Stimulated activated naive CD4-positive, alpha-beta T cell (primary cell): ENCODE measurements around the gene ARRDC2.
"Not testable (repeated sequence)": the region's sequence is repeated elsewhere in the genome, so short reads cannot be mapped to it uniquely, and the experiment has no call there.

Experiments used
- DNase-seq, 6 experiments: peaks; one replicate each; lab custom pipeline; 2025; lab: John Stamatoyannopoulos, UW

ARRDC2 gene

DNA sequence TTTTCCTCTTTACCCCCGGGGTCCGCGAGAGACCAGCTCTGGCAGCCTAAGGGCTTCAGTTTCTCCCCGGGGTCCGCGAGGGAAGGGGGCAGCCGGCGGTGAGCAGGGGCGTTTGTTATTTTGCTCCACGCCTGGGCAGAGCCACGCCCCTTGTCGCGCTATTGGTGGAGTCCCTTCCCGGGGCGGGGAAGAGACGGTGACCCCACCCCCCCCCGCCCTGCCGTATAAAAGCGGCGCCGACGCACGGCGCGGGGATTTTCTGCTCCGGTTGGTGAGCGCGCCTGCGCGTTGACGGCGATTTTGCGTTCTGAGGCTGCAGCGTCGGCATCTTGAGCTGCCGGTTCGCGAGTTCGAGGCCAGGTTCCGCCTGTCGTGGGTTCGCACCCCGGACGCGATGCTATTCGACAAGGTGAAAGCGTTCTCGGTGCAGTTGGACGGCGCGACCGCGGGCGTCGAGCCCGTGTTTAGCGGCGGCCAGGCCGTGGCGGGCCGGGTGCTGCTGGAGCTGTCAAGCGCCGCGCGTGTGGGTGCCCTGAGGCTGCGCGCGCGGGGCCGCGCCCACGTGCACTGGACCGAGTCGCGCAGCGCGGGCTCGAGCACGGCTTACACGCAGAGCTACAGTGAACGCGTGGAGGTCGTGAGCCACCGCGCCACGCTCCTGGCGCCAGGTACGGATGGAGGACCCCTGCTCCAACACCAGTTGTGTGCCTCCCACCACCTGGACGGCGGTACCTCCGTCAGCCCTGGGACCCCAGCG, at the start of gene ARRDC2:
TSS of gene ARRDC2 (plus strand) at position 254 of the 757 bp plus-strand sequence. CDS start at position 395, 141 bp downstream.
- peak; percentile 89 to 96 (median 94) for DNase-seq

DNA sequence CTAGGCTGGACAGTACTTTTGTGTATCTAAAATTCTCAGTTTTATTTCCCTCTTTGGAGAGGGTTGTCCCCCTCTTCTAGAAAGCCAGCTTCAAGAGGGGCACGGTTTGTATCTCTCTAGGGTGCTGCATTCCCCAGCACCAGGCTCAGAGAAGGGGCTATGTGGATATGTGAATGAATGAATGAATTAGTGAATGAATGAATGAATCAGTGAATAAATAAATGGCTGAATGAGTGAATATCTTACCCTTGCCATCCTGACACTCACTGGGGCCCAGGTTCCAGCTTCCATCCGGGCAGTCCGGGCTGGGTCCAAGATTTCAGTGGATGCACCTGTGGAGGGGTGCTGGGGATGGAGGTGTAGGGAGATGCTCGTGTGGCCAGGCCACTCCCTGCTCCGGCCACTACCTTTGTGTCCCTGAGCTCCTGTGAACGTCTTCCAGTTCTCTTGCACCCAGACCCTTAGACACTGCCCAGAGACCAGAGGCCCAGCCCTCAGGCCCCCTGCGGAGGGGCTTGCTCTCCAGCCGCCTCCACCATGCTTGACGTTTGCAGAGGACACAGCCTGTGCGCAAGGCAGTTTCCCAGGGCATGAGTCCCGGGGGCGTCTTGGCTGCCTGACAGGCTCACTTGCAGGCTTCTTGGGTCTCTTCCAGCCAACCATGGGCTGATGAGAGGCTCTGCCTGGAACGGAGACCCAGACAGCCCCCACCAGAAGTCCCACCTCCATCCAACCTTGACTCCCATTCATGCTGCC, 43.9 kb upstream of the ARRDC2 start:
- DNase-seq = no peak

DNA sequence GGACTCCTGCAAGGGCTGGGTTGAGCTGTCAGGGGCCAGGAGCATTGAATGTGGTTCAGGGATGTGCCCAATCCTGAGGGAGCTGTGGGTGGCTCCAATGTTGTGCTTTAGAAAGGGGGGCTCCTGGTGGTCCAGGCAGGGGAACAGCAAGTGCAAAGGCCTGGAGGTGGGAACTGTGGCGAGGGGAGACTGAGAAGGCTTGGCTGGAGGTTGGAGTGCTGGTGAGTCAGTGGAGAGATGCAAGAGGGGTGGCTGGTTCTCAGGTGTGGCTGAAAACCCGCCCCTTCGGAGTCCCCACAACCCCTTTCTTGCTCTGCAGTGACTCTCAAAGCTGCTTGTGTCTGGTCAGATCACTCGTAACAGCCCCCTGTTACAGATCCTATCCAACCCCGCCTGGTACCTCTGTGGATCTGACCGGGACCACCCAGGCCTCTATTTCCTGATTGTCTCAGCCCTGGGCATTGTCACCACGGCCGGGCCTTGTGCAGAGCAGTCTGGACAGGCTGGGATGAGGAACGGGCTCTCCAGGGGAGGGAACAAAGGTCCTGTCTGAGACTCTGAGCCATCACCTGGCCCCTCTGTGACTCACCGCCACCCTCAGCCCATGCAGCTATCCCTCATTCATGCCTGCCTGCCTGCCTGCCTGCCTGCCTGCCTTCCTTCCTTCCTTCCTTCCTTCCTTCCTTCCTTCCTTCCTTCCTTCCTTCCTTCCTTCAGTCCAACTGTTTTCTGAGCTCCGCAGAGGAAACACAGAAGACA, 42.4 kb upstream of the ARRDC2 start:
- DNase-seq = no peak

DNA sequence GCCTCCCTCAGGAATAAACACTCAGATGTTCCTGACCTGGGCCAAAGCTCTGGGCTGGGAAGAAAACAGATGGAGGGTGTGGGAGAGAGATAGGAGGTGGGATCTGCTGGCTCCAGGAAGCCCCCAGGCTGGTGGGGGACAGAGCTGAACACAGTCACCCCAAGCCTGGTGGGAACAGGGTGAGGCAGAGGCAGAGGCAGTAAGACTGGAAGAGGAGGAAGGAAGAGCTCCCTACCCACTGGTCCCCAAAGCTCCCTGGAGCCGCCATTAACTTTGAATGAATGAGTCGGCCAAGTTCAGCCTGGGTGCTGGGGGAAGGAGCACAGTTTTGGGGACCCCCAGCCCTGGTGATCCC, 41.9 kb upstream of the ARRDC2 start:
- DNase-seq = no peak

DNA sequence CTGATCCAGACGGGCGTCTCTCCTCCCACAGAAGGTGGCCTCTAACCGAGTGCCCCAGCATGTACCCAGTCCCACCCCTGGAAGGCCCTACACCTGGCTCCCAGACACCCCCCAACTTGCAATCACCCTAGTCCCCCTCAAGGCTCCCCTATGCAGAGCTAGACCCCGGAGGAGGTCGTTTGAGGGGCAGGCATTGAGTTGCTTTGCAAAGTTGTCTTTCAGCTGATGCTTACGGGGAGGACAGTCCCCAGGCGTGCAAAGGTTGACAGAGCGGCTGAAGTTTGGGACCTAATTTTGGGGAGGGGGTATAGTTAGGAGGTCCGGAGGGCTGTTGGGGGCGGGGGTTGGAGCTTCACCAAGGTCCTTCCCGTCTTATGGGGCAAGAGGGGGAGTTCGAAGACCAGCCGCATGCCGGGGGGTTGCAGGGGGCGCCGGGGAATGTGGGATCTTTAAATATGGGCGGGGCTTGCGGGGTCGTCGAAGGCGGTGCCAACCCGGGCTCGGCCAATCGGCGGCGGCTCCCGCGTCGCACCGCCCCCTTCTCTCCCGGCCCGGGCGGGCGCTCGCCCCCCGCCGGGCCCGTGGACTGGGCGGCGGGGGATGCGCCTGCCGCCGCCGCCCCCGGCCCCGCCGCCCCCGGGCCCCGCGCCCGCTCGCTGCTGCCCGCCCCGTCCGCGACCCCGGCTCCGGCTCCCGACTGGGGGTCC, 41.3 kb upstream of the ARRDC2 start, which contains the start of gene KCNN1:
TSS of gene KCNN1 (plus strand) at position 558 of the 707 bp plus-strand sequence. CDS start 6,782 bp downstream, outside the sequence.
- no peak for DNase-seq

DNA sequence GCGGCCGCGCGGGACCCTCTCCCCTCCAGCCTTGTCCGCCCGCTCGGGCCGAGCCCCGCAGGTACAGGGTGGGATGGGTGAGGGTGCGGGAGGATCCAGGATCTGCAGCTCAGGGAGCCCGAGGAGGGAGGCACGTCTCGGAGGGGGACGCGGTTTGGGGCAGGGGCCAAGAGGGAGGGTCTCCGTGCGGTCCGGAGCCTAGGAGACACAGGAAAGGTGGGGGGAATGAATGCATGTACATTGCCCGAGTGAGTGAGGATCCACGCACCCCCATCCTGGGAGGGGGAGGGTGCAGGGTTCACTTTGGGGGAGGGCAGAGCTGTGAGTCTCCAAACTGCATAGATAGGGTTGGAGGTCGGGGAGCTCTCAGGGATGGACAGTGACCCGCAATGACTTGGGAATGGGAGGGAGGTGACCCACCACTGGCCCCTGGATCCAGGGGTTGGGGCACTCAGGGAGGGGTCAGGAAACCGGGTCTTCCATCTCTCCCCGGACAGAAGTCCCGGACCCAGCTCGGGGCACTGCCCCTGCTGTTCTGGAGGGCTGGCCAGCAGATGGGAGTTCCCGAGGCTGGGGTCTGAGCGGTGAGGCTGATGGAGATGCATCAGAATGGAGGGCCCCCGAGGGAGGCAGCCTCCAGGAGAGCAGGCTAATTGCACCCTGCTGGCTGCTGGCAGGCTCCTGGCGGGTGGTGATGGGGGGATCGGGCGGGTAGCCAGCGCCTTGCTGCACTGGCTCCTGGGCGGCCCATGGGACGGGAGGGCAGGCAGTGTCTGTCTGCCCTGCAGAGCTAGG, 40.5 kb upstream of the ARRDC2 start:
- no peak for DNase-seq

DNA sequence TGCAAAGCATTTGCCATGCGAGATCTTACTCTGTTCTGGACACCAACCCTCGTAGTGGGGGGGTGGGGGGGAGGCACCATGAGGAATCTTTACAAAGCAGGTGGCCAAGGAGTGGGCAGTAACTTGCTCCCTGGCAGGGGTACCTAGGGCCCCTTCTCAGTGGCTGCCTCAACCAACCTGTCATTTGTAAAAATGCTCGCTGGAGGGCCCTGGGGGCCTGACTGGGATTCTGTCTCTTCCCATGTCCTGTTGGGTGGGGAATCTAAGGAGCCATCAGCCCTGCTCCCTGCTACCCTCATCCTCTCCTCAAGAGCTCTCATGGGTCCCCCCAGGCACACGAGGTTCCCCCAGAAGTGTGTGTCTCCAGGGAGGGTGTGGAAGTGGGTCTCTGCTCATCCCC, 39.6 kb upstream of the ARRDC2 start:
- DNase-seq = no peak

DNA sequence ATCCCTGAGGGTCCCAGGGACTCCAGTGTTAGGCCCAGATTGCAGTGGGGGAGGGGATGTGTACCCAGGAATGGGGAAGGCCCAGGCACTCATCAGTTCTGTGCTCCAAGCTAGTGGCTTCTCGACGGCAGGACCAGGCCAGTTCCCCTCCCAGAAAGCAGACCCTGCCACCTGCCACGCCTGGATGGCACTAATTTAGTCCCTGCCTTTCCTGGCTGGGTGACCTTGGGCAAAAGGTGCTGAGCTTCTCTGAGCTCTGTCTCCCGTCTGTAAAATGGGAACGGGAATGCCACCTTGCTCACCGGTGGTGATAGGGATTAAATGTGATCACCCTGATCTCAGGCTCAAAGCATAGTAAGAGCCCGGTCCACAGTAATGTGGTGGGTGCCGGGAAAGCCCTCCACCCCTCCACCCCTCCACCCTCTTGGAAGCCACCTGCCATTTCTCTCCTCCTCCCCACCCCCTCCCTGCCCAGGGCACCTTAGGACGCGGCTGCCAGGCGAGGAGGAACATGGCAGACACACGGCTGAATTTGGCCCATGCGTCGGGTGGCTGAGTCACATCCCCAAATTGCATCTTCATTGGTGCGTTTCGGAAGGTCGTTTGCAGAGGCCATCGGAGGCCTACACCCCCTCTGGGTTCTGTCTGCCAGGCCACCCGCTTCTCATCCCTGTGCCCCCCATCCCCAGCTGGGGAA, 38.7 kb upstream of the ARRDC2 start:
- no peak for DNase-seq

DNA sequence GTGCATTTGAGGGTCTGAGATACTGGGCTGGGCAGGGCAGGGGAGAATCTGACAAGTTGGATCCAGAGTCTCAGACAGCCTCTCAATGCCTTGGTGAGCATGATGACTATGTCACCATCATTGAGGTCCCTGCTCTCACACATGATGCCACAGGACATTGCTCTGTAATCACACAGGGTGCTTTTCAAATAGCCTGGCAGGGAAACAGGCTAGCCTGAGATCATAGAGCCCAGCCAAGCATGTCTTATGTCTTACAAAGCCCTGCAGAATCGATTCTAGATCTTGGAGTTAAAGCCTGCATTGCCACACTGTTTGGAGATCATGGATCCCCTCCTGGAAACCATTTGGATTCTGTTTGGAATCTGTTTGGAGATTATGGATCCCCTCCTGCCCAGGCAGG, 35.7 kb upstream of the ARRDC2 start:
- DNase-seq = no peak

DNA sequence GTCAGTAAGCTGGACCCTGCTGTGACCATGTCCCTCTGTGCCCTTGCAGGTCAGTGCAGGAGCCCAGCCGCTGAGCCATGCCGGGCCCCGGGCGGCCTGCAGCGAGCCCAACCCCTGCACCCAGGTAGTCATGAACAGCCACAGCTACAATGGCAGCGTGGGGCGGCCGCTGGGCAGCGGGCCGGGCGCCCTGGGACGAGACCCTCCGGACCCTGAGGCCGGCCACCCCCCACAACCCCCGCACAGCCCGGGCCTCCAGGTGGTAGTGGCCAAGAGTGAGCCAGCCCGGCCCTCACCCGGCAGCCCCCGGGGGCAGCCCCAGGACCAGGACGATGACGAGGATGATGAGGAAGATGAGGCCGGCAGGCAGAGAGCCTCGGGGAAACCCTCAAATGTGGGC, 34.2 kb upstream of the ARRDC2 start:
- no peak for DNase-seq

DNA sequence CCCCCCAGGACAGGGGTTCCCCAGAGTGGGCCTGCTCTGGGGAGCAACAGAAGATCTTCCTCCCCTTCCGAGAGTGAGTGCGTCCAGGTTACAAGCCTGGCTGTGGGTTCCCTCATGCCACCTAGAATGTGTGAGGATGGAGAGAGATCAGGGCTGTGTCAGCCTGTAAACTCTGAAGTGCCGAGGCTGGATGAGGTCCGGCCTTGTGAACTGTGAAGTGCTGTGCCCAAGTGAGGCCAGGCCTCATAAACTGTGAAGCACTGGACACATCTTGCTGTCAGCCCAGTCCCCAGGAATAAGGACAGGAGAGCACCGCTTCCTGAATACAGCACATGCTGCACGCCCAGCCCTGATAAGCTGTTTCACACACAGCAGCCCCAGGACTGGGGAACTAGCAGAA, 33.4 kb upstream of the ARRDC2 start:
- DNase-seq = no peak

DNA sequence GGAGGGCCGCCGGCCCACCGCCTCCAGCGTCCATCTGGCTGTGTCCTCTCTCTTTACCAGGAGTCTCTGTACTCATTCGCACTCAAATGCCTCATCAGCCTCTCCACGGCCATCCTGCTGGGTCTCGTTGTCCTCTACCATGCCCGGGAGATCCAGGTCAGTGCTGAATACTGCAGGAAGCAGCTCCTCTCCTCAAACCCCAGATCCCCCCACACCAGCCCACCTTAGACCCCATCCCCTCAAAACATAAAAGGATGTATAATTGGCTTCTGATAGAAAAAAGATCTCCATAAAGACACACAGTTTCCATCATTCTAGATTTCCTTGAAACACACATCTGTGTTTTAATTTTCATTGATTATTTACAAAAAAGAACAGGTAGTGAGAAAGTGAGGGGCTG, 32.9 kb upstream of the ARRDC2 start:
- DNase-seq = no peak

DNA sequence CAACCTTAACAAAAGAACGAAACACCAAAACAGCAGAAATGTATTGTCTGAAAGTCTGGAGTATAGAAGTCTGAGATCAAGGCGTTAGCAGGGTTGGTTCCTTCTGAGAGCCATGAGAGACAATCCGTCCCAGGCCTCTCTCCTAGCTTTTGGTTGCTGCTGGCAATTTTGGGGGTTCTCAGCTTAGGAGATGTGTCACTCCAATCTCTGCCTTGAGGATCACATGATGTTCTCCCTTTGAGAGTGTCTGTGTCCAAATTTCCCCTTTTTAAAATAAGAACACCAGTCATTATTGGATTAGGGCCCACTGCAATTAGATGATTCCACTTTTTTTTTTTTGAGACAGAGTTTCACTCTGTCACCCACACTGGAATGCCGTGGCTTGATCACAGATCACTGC, 30.9 kb upstream of the ARRDC2 start:
- no peak for DNase-seq

DNA sequence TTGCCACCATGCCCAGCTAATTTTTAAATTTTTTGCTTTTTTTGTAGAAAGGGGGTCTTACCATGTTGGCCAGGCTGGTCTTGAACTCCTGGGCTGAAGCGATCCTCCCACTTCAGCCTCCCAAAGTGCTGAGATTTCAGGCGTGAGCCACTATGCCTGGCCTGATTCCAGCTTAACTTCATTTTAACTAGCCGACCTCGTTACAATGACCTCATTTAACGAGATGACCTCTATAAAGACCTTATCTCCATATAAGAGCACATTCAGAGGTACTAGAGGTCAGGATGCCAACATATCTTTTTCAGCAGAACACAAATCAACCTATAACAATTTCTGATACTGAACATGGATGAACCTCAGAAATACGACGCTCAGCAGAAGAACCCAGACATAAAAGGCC, 30.5 kb upstream of the ARRDC2 start:
- DNase-seq = no peak

DNA sequence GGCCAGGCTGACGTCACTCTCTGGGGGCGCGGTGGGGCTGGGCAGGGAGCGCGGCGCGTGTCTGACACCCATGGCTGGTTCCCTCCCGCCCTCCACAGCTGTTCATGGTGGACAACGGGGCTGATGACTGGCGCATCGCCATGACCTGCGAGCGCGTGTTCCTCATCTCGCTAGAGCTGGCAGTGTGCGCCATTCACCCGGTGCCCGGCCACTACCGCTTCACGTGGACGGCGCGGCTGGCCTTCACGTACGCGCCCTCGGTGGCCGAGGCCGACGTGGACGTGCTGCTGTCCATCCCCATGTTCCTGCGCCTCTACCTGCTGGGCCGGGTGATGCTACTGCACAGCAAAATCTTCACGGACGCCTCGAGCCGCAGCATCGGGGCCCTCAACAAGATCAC, 26.4 kb upstream of the ARRDC2 start:
- DNase-seq = no peak

DNA sequence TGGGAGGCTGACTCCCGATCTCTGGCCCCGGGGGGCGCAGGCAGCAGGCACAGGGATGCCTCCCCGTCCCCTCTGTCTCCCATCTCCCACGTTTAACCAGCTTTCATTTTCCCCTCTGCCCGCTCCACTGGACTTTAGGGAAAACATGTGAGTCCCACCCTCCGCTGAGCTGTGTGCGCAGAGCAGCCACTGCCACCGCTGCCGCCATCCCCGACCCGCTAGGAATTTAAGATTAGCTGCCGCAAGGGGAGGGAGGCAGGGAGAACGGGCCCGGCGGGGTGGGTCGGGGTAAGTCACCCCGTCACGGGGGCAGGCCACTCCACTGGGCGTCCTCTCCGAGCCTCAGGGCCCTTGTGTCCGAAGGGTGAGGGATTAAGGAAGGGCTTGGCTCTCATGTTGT, 25.5 kb upstream of the ARRDC2 start:
- DNase-seq = no peak

DNA sequence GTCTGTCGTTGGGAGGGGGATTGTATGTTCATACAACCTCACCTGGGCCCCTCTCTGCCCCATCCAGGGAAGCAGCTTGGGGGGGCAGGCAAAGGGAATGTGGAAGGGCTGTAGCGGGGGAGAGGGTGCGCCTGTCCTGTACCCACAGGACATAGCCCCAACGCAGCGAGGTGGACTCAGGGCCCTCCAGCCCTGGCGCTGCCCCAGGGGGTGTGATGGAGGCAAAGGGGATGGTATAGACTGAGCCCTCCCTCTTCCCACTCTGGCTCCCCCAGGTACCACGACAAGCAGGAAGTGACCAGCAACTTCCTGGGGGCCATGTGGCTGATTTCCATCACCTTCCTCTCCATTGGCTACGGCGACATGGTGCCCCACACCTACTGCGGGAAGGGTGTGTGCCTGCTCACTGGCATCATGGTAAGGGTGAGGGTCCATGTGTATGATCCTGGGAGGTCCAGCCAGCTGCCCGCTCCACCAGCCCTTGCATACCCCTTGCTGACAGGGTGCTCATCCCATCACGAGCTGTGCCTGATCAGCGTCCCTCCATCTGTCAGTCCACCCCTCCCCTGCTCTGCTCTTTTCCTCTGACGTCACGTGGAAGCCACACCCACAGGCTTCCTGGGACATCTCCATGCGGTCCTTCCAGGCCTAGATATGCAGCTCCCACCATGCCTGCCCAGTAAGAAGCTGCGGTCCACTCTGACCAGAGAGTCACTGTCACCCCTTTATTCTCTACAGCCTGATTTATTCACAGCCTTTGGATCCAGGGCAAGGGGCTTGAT, 22.7 kb upstream of the ARRDC2 start:
- DNase-seq = no peak

DNA sequence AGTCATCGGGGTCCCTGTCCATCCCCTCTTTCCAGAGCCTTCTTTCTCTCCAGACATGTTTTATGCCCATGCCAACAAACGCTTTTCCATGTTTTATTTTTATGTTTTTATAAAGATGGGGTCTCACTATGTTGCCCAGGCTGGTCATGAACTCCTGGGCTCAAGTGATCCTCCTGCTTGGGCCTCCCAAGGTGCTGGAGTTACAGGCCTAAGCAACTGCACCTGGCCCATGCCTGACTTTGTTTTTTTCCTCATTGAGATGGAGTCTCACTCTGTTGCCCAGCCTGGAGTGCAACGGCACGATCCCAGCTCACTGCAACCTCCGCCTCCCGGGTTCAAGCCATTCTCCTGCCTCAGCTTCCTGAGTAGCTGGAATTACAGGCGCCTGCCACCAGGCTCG, 21.4 kb upstream of the ARRDC2 start:
- not testable (repeated sequence) for DNase-seq

DNA sequence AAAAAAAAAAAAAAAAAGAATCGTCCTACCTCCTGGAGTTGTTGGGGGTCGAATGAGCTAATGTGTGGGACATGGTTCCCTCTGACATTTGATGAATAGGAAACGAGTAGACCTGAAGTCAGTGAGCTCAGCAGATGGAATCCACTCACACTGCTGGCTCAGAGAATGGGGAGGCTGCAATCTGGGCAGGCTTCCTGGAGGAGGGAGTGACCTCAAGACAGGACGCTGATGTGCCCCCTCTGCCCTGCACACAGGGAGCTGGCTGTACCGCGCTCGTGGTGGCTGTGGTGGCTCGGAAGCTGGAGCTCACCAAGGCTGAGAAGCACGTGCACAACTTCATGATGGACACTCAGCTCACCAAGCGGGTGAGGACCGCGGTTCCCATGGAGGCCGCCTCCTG, 19.8 kb upstream of the ARRDC2 start:
- DNase-seq = no peak
